HG02610 (cell line): ENCODE data around the gene SYPL1.

Source experiments
- ATAC-seq: cut with Tn5 transposase; IDR thresholded peaks from one replicate; pipeline ENCODE4 v1.9.1; 2021; ENCODE audit warnings: mild to moderate bottlenecking, moderate library complexity; ENCODE audit not compliant: unreplicated experiment

Gene SYPL1

GRCh38 chr7:106095634-106096033 lies 16.5 kb downstream of the SYPL1 start:
- no peak for ATAC-seq

- no peak for ATAC-seq
Measured at GRCh38 chr7:106094780-106095179, 17.3 kb downstream of the SYPL1 start.

GRCh38 chr7:106092204-106092603 lies 19.9 kb downstream of the SYPL1 start:
- no peak for ATAC-seq

- ATAC-seq, result peak; percentile 94
Measured at GRCh38 chr7:106089647-106090046, 22.5 kb downstream of the SYPL1 start.

GRCh38 chr7:106088014-106088413 lies 24.1 kb downstream of the SYPL1 start:
- ATAC-seq, result no peak

GRCh38 chr7:106086062-106086461 lies 26.1 kb downstream of the SYPL1 start:
- ATAC-seq, result no peak

- no peak for ATAC-seq
Measured at GRCh38 chr7:106085015-106085414, 27.1 kb downstream of the SYPL1 start.

GRCh38 chr7:106083717-106084116 lies 28.4 kb downstream of the SYPL1 start:
- no peak for ATAC-seq

GRCh38 chr7:106082087-106082854 lies 29.8 kb downstream of the SYPL1 start:
- no peak for ATAC-seq

GRCh38 chr7:106080300-106080987 lies 31.7 kb downstream of the SYPL1 start:
- no peak for ATAC-seq

- no peak for ATAC-seq
Measured at GRCh38 chr7:106076537-106076936, 35.6 kb downstream of the SYPL1 start.

GRCh38 chr7:106075937-106076336 lies 36.2 kb downstream of the SYPL1 start:
- no peak for ATAC-seq

- no peak for ATAC-seq
Measured at GRCh38 chr7:106074257-106074656, 37.9 kb downstream of the SYPL1 start.

GRCh38 chr7:106073701-106074100 lies 38.4 kb downstream of the SYPL1 start:
- ATAC-seq, result no peak

- no peak for ATAC-seq
Measured at GRCh38 chr7:106072715-106073091, 39.4 kb downstream of the SYPL1 start.

GRCh38 chr7:106071999-106072714 lies 40.0 kb downstream of the SYPL1 start:
- peak; percentile 6 for ATAC-seq

GRCh38 chr7:106071356-106071998 lies 40.6 kb downstream of the SYPL1 start:
- peak; percentile 96 for ATAC-seq

GRCh38 chr7:106070567-106071254 lies 41.4 kb downstream of the SYPL1 start:
- no peak for ATAC-seq

GRCh38 chr7:106070201-106070551 lies 41.9 kb downstream of the SYPL1 start:
- no peak for ATAC-seq

GRCh38 chr7:106069471-106070200 lies 42.5 kb downstream of the SYPL1 start:
- no peak for ATAC-seq
